Upper lobe of left lung (tissue), 6 donors: ENCODE data around the gene CD79A. TPM values are rescaled to one million over a fixed set of nuclear protein-coding genes. Genes with fewer than 3 reads are reported as not detected.

Experiments
- ATAC-seq, 2 donors: fragments of 200-7000 bp; cut with Tn5 transposase; one replicate each; pipeline ENCODE4 v1.9.1; 2022; ENCODE audit warnings: mild to moderate bottlenecking in 2 of 2, moderate library complexity in 2 of 2; ENCODE audit not compliant: low FRiP score in 2 of 2
- DNase-seq, 2 donors: peaks; one replicate each; pipeline ENCODE4 v3.0.0-alpha.2; 2019 to 2020
- H3K27ac ChIP-seq, 4 donors: fragments of 200-600 bp; sonication (generic); one replicate each; pipeline ENCODE4 v1.5.1; 2016 to 2019
- H3K27me3 ChIP-seq, 4 donors: fragments of 200-600 bp; sonication (generic); one replicate each; pipeline ENCODE4 v1.5.1; 2017 to 2019
- H3K36me3 ChIP-seq, 4 donors: fragments of 200-600 bp; sonication (generic); one replicate each; pipeline ENCODE4 v1.5.1; 2016 to 2019
- H3K4me1 ChIP-seq, 4 donors: fragments of 200-600 bp; sonication (generic); one replicate each; pipeline ENCODE4 v1.5.1; 2018 to 2019
- H3K4me3 ChIP-seq, 4 donors: fragments of 200-600 bp; sonication (generic); one replicate each; pipeline ENCODE4 v1.5.1; 2017 to 2019; ENCODE audit warnings: mild to moderate bottlenecking in 2 of 4, moderate library complexity in 1 of 4
- H3K9me3 ChIP-seq, 4 donors: fragments of 200-600 bp; sonication (generic); one replicate each; pipeline ENCODE4 v1.5.1; 2018 to 2019
- EP300 ChIP-seq, 4 donors: sonication (generic); formaldehyde crosslinking; IDR thresholded peaks; one replicate each; pipeline ENCODE4 v1.5.1; 2017; ENCODE audit warnings: antibody characterized with exemption in 4 of 4, control low read depth in 2 of 4
- POLR2A ChIP-seq, 4 donors: fragments of 450-650 bp; IDR thresholded peaks; one replicate each; pipeline ENCODE4 v1.5.1; 2016 to 2017; ENCODE audit warnings: antibody characterized with exemption in 4 of 4, mild to moderate bottlenecking in 2 of 4
- POLR2AphosphoS5 ChIP-seq, 2 donors: sonication (generic); formaldehyde crosslinking; IDR thresholded peaks; one replicate each; pipeline ENCODE4 v1.5.1; 2017; ENCODE audit warnings: antibody characterized with exemption in 2 of 2
- WGBS, 2 donors: methylation state at CpG; one replicate each; pipeline ENCODE4 v1.1.5; 2017 to 2018; 5-methylcytosine and 5-hydroxymethylcytosine counted together
- total RNA-seq, 6 donors: library from RNA; depleted of rRNA in 4 of 6; stranded (reverse); fragments of >200 nt in 4 of 6; gene quantifications; one replicate each; pipeline versions ENCODE4 v1.1.0 to v1.2.1, GENCODE V29; 2016 to 2021
- TF ChIP-seq, protein P1 (sequence below), 6 experiments: fragments of 450-650 bp in 4 of 6; fragments of 200-600 bp in 2 of 6; sonication (generic) in 2 of 6; IDR thresholded peaks; one replicate each; pipeline ENCODE4 v1.5.1; 2016 to 2019; ENCODE audit warnings: antibody characterized with exemption in 6 of 6
- donor health status: DM: no; HTN: no; CAD: no; lungs with moderate emphysema.
- donor health status: DM: no; HTN: yes; CAD: no; lungs with severe emphysema.

The CD79A gene
- total RNA-seq, 6 donors from 2014 or later = 0.76 to 4.7 (median 4.1) TPM; not detected in 1

GRCh38 chr19:41918653-41919244 is 41.7 kb downstream of the CD79A start:
- peaks cover 0 to 35% (median 26%) of the 10 kb centered on the region in 4 donors for H3K27me3 ChIP-seq
- 91 to 92% methylated on average over 5 of the region's 5 CpGs for WGBS, 2 donors

GRCh38 chr19:41919948-41920712 is 43.1 kb downstream of the CD79A start:
- H3K36me3 ChIP-seq = no peaks in the 10 kb centered on the region
- WGBS, 2 donors = 88 to 91% methylated on average over 31 to 33 of the region's 33 CpGs

More at GRCh38 chr19:41918653-41919244, 41.7 kb downstream of the CD79A start:
- Histone ChIP-seq H3K27ac (no peak overlapping the region), H3K36me3 (no peaks in the 10 kb centered on the region), H3K9me3 (no peaks in the 10 kb centered on the region), H3K4me1 (peaks cover 5 to 17% (median 8%) of the 10 kb centered on the region in 4 donors), H3K4me3 (no peak overlapping the region)
- no peak for DNase-seq
- TF ChIP-seq EP300 (IDR thresholded peaks at IDR 0.05) (no peak), POLR2A (IDR thresholded peaks at IDR 0.05) (no peak), POLR2AphosphoS5 (IDR thresholded peaks at IDR 0.05) (no peak)
- TF ChIP-seq, protein P1, sequence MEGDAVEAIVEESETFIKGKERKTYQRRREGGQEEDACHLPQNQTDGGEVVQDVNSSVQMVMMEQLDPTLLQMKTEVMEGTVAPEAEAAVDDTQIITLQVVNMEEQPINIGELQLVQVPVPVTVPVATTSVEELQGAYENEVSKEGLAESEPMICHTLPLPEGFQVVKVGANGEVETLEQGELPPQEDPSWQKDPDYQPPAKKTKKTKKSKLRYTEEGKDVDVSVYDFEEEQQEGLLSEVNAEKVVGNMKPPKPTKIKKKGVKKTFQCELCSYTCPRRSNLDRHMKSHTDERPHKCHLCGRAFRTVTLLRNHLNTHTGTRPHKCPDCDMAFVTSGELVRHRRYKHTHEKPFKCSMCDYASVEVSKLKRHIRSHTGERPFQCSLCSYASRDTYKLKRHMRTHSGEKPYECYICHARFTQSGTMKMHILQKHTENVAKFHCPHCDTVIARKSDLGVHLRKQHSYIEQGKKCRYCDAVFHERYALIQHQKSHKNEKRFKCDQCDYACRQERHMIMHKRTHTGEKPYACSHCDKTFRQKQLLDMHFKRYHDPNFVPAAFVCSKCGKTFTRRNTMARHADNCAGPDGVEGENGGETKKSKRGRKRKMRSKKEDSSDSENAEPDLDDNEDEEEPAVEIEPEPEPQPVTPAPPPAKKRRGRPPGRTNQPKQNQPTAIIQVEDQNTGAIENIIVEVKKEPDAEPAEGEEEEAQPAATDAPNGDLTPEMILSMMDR (IDR thresholded peaks at IDR 0.05) = no peak
- no peak for ATAC-seq

GRCh38 chr19:41920882-41921576 is 44.0 kb downstream of the CD79A start:
- peaks cover 0 to 6% (median 0%) of the 10 kb centered on the region in 4 donors for H3K4me1 ChIP-seq
- no peaks in the 10 kb centered on the region for H3K9me3 ChIP-seq
- H3K27ac ChIP-seq = no peak overlapping the region
- 16 to 18% methylated on average over 17 to 21 of the region's 26 CpGs for WGBS, 2 donors
- ATAC-seq (no peak), DNase-seq (peak in 1 of 2 donors; percentile 44)
- peaks cover 0 to 22% (median 17%) of the 10 kb centered on the region in 4 donors for H3K27me3 ChIP-seq
- no peaks in the 10 kb centered on the region for H3K36me3 ChIP-seq
- no peak overlapping the region for H3K4me3 ChIP-seq
- no peak for TF ChIP-seq EP300 (IDR thresholded peaks at IDR 0.05)
- TF ChIP-seq POLR2AphosphoS5 (IDR thresholded peaks at IDR 0.05) = no peak
- no peak for TF ChIP-seq POLR2A (IDR thresholded peaks at IDR 0.05)
- TF ChIP-seq, protein P1 (IDR thresholded peaks at IDR 0.05) = no peak

More at GRCh38 chr19:41919948-41920712, 43.1 kb downstream of the CD79A start:
- no peak for DNase-seq
- ATAC-seq = no peak
- H3K27ac ChIP-seq = no peak overlapping the region
- TF ChIP-seq, protein P1 (IDR thresholded peaks at IDR 0.05) = no peak
- TF ChIP-seq POLR2AphosphoS5 (IDR thresholded peaks at IDR 0.05) (no peak), POLR2A (IDR thresholded peaks at IDR 0.05) (no peak), EP300 (IDR thresholded peaks at IDR 0.05) (no peak)
- no peak overlapping the region for H3K4me3 ChIP-seq
- no peaks in the 10 kb centered on the region for H3K9me3 ChIP-seq
- H3K27me3 ChIP-seq = peaks cover 0 to 25% (median 21%) of the 10 kb centered on the region in 4 donors
- peaks cover 3 to 13% (median 6%) of the 10 kb centered on the region in 4 donors for H3K4me1 ChIP-seq

- TF ChIP-seq POLR2A (IDR thresholded peaks at IDR 0.05) (no peak), EP300 (IDR thresholded peaks at IDR 0.05) (no peak), POLR2AphosphoS5 (IDR thresholded peaks at IDR 0.05) (no peak)
- TF ChIP-seq, protein P1 (IDR thresholded peaks at IDR 0.05) = no peak
- Histone ChIP-seq H3K27me3 (peaks cover 0 to 29% (median 19%) of the 10 kb centered on the region in 4 donors), H3K9me3 (no peaks in the 10 kb centered on the region), H3K27ac (no peak overlapping the region), H3K36me3 (no peaks in the 10 kb centered on the region), H3K4me3 (no peak overlapping the region), H3K4me1 (peaks cover 0 to 6% (median 0%) of the 10 kb centered on the region in 4 donors)
- WGBS, 2 donors = 27 to 40% methylated on average over 22 of the region's 22 CpGs
- ATAC-seq = no peak
- DNase-seq = no peak
Observed at GRCh38 chr19:41921577-41922576, 44.8 kb downstream of the CD79A start.
